K562 (cell line): ENCODE measurements around the gene COL9A3. TPM values are rescaled to one million over a fixed set of nuclear protein-coding genes. Genes with fewer than 3 reads are reported as not detected.

Experiments
- BRCA1 ChIP-seq, 2 experiments: fragments of 450-650 bp in 1 of 2; sonication (generic) in 1 of 2; formaldehyde crosslinking in 1 of 2; IDR thresholded peaks; 2 replicates each; pipeline versions ENCODE4 v1.5.0 to v1.6.1; 2017 to 2020; ENCODE audit warnings: mild to moderate bottlenecking in 1 of 2, missing genetic modification reagents in 1 of 2
- CBFA2T3 ChIP-seq: fragments of 450-650 bp; IDR thresholded peaks from 2 replicates; pipeline ENCODE4 v1.6.1; 2017
- CBX8 ChIP-seq: fragments of 200-600 bp; sonication (generic); IDR thresholded peaks from 2 replicates; pipeline ENCODE4 v1.6.1; 2012; ENCODE audit warnings: borderline replicate concordance, mixed run types, low read depth, mild to moderate bottlenecking, moderate library complexity, mixed read lengths, low read length, control low read depth, inconsistent platforms; ENCODE audit not compliant: poor library complexity, severe bottlenecking; ENCODE audit errors: extremely low read depth
- CTBP1 ChIP-seq: fragments of 450-650 bp; IDR thresholded peaks from 2 replicates; pipeline ENCODE4 v1.6.1; 2016; ENCODE audit warnings: borderline replicate concordance
- DLX4 ChIP-seq: fragments of 250-450 bp; sonication (Bioruptor Pico); IDR thresholded peaks from 2 replicates; pipeline ENCODE4 v1.6.1; 2021; ENCODE audit warnings: mild to moderate bottlenecking
- EGR1 ChIP-seq: fragments of 450-650 bp; conservative IDR thresholded peaks from 2 replicates; pipeline ENCODE4 v1.6.1; 2017; ENCODE audit warnings: mild to moderate bottlenecking
- ESRRB ChIP-seq: fragments of 250-450 bp; sonication (Bioruptor Pico); IDR thresholded peaks from 2 replicates; pipeline ENCODE4 v1.5.0; 2020; ENCODE audit warnings: mild to moderate bottlenecking, moderate library complexity, borderline replicate concordance
- FIP1L1 ChIP-seq: fragments of 200-400 bp; formaldehyde crosslinking; IDR thresholded peaks from 2 replicates; pipeline ENCODE4 v1.6.1; 2018; ENCODE audit warnings: mild to moderate bottlenecking, low read depth, low read length; ENCODE audit not compliant: poor library complexity, severe bottlenecking
- FOXA1 ChIP-seq: fragments of 450-650 bp; IDR thresholded peaks from 2 replicates; pipeline ENCODE4 v1.6.1; 2016; ENCODE audit warnings: mild to moderate bottlenecking, borderline replicate concordance
- GTF2A2 ChIP-seq: IDR thresholded peaks from 2 replicates; pipeline ENCODE4 v1.6.1; 2016; ENCODE audit warnings: mild to moderate bottlenecking, missing genetic modification characterization, missing compliant biosample characterization
- HDAC3 ChIP-seq: fragments of 450-650 bp; IDR thresholded peaks from 2 replicates; pipeline ENCODE4 v1.6.1; 2018; ENCODE audit warnings: borderline replicate concordance, mild to moderate bottlenecking, moderate library complexity; ENCODE audit not compliant: partially characterized antibody
- HMG20B ChIP-seq: fragments of 250-450 bp; sonication (Bioruptor Pico); IDR thresholded peaks from 2 replicates; pipeline ENCODE4 v1.5.0; 2021; ENCODE audit warnings: mild to moderate bottlenecking
- MAFG ChIP-seq: fragments of 450-650 bp; conservative IDR thresholded peaks from 2 replicates; pipeline ENCODE4 v1.6.1; 2016; ENCODE audit warnings: missing genetic modification characterization, missing compliant biosample characterization
- MXI1 ChIP-seq: IDR thresholded peaks from 2 replicates; pipeline ENCODE4 v1.6.1; 2011; ENCODE audit warnings: low read depth, mild to moderate bottlenecking, improper control_type of control experiment, low read length
- PBX2 ChIP-seq, 2 experiments: IDR thresholded peaks in 1 of 2; conservative IDR thresholded peaks in 1 of 2; 2 replicates each; pipeline ENCODE4 v1.6.1; 2016; ENCODE audit warnings: low read depth in 2 of 2, mild to moderate bottlenecking in 1 of 2, missing compliant biosample characterization in 1 of 2, missing genetic modification characterization in 1 of 2, moderate library complexity in 1 of 2
- RUNX1 ChIP-seq: sonication (generic); IDR thresholded peaks from 2 replicates; pipeline ENCODE4 v1.6.1; 2016; ENCODE audit warnings: antibody characterized with exemption, low read depth
- TAF1 ChIP-seq: IDR thresholded peaks from 2 replicates; pipeline ENCODE4 v1.6.1; 2011; ENCODE audit warnings: mild to moderate bottlenecking, low read length, moderate library complexity; ENCODE audit not compliant: insufficient read depth, control insufficient read depth, severe bottlenecking; ENCODE audit errors: extremely low read depth
- TFAP4 ChIP-seq: sonication (generic); formaldehyde crosslinking; IDR thresholded peaks from 2 replicates; pipeline ENCODE4 v1.8.0; 2022; ENCODE audit warnings: missing genetic modification reagents, mild to moderate bottlenecking, moderate library complexity, borderline replicate concordance
- ZKSCAN3 ChIP-seq: fragments of 250-450 bp; sonication (Bioruptor Pico); IDR thresholded peaks from 2 replicates; pipeline ENCODE4 v1.4.0; 2020
- ZNF586 ChIP-seq: fragments of 450-650 bp; formaldehyde crosslinking; conservative IDR thresholded peaks from 2 replicates; pipeline ENCODE4 v1.4.0; 2020; ENCODE audit warnings: mild to moderate bottlenecking, moderate library complexity
- ZNF830 ChIP-seq: fragments of 250-450 bp; sonication (Bioruptor Pico); IDR thresholded peaks from 2 replicates; pipeline ENCODE4 v1.5.0; 2021; ENCODE audit warnings: mild to moderate bottlenecking
- polyA plus RNA-seq, 8 experiments: library from polyadenylated mRNA; depleted of rRNA in 4 of 8; stranded (reverse) in 5 of 8; unstranded in 3 of 8; fragments of >200 nt; fragmentation: Nextera tagmentation in 2 of 8; fragmentation: Illumina TruSeq in 1 of 8; extraction: Ambion mirVana in 2 of 8; extraction: Trizol in 1 of 8; gene quantifications; 2 replicates each; pipeline versions ENCODE4 v1.2.1 to v1.2.3, GENCODE V29; 2011 to 2014; ENCODE audit warnings: inconsistent platforms in 1 of 8, missing spikeins in 1 of 8
- total RNA-seq, 7 experiments: library from RNA; depleted of rRNA in 6 of 7; stranded (reverse); fragments of >200 nt in 6 of 7; fragmentation: Illumina TruSeq in 2 of 7; extraction: Trizol in 2 of 7; gene quantifications; 2 replicates each; pipeline versions ENCODE4 v1.2.1 to v1.2.3, GENCODE V29; 2011 to 2021; ENCODE audit warnings: low replicate concordance in 1 of 7

Gene COL9A3
- total and polyA plus RNA-seq, 9 of the 15 experiments (the other 6 are each of a cell fraction or from before 2014, with no cell fraction given), result 0.14 to 3.6 (median 0.88) TPM; not detected in 1

GRCh38 chr20:62776692-62777527, 39.9 kb upstream of the COL9A3 start (continued):
- no peak for TF ChIP-seq PBX2 (CRISPR knock-in tag; IDR thresholded peaks at IDR 0.05; ENCODE audit: low read depth)
- TF ChIP-seq PBX2 (tag; conservative IDR thresholded peaks at IDR 0.05; ENCODE audit: low read depth), result no peak
- TF ChIP-seq HMG20B (CRISPR knock-in tag), result no peak
- TF ChIP-seq TFAP4 (CRISPR knock-in tag), result peak; percentile 58; the same call in 1 of the 2 replicates
- TF ChIP-seq ZKSCAN3, result no peak
- peak; percentile 74 for TF ChIP-seq TAF1
- TF ChIP-seq ESRRB (CRISPR knock-in tag), result no peak
- TF ChIP-seq RUNX1, result no peak
- no peak for TF ChIP-seq BRCA1 (IDR thresholded peaks at IDR 0.05)
- TF ChIP-seq BRCA1 (CRISPR knock-in tag; IDR thresholded peaks at IDR 0.05), result no peak
- no peak for TF ChIP-seq HDAC3
- TF ChIP-seq CBFA2T3, result no peak
- no peak for TF ChIP-seq ZNF586 (CRISPR knock-in tag)
- no peak for TF ChIP-seq MXI1
- TF ChIP-seq ZNF830 (CRISPR knock-in tag), result no peak
- no peak for TF ChIP-seq FIP1L1
- TF ChIP-seq FOXA1, result no peak
- TF ChIP-seq CBX8, result no peak
- peak; percentile 86 for TF ChIP-seq EGR1
- peak; percentile 4; the same call in 1 of the 2 replicates for TF ChIP-seq CTBP1
- TF ChIP-seq DLX4, result no peak
- TF ChIP-seq MAFG (tag), result no peak
- no peak for TF ChIP-seq GTF2A2
